Daoy (cell line): ENCODE data around the gene PGAP1. TPM values are rescaled to one million over a fixed set of nuclear protein-coding genes. Genes with fewer than 3 reads are reported as not detected.
A peak's percentile ranks its signal among the peaks of the same experiment; 100 is the strongest.

Experiments used
- DNase-seq: peaks from one replicate; pipeline ENCODE4 v3.0.0-alpha.2; 2015; ENCODE audit warnings: low read depth
- total RNA-seq: library from RNA; depleted of rRNA; stranded (reverse); fragments of >200 nt; shearing (Covaris generic); gene quantifications from 2 replicates; pipeline ENCODE4 v1.2.3, GENCODE V29; 2014; rRNA removed

The PGAP1 gene
- 4.5 TPM in 2 replicates for total RNA-seq

- DNase-seq = peak; percentile 97
Observed at GRCh38 chr2:196926562-196927375, at the start of gene PGAP1. Gene PGAP1 (minus strand): TSS chr2:196926707. CDS start chr2:196926616, 91 bp downstream.

GRCh38 chr2:196974970-196975369 is 48.5 kb upstream of the PGAP1 start:
- no peak for DNase-seq

- DNase-seq = no peak
Observed at GRCh38 chr2:196971574-196972279, 45.2 kb upstream of the PGAP1 start.

- no peak for DNase-seq
Observed at GRCh38 chr2:196970099-196970498, 43.6 kb upstream of the PGAP1 start.

GRCh38 chr2:196968516-196968915 is 42.0 kb upstream of the PGAP1 start:
- DNase-seq = no peak

- no peak for DNase-seq
Observed at GRCh38 chr2:196967775-196968174, 41.3 kb upstream of the PGAP1 start.

- peak; percentile 68 for DNase-seq
Observed at GRCh38 chr2:196967116-196967515, 40.6 kb upstream of the PGAP1 start.

GRCh38 chr2:196966061-196966460 is 39.6 kb upstream of the PGAP1 start:
- DNase-seq = no peak

- no peak for DNase-seq
Observed at GRCh38 chr2:196965651-196966050, 39.1 kb upstream of the PGAP1 start.

- no peak for DNase-seq
Observed at GRCh38 chr2:196963961-196964360, 37.5 kb upstream of the PGAP1 start.

GRCh38 chr2:196963043-196963442 is 36.5 kb upstream of the PGAP1 start:
- DNase-seq = no peak

- no peak for DNase-seq
Observed at GRCh38 chr2:196962325-196962724, 35.8 kb upstream of the PGAP1 start.

GRCh38 chr2:196961889-196962288 is 35.4 kb upstream of the PGAP1 start:
- DNase-seq = no peak

- no peak for DNase-seq
Observed at GRCh38 chr2:196959734-196960338, 33.3 kb upstream of the PGAP1 start.

GRCh38 chr2:196959281-196959680 is 32.8 kb upstream of the PGAP1 start:
- DNase-seq = no peak

- no peak for DNase-seq
Observed at GRCh38 chr2:196957881-196958525, 31.5 kb upstream of the PGAP1 start.

- DNase-seq = no peak
Observed at GRCh38 chr2:196957442-196957841, 30.9 kb upstream of the PGAP1 start.

GRCh38 chr2:196956069-196956468 is 29.6 kb upstream of the PGAP1 start:
- no peak for DNase-seq

GRCh38 chr2:196955036-196955435 is 28.5 kb upstream of the PGAP1 start:
- no peak for DNase-seq

- no peak for DNase-seq
Observed at GRCh38 chr2:196954001-196954400, 27.5 kb upstream of the PGAP1 start.

GRCh38 chr2:196952936-196953335 is 26.4 kb upstream of the PGAP1 start:
- no peak for DNase-seq

- no peak for DNase-seq
Observed at GRCh38 chr2:196951973-196952372, 25.5 kb upstream of the PGAP1 start.
